Gastrocnemius medialis (tissue), 4 donors: ENCODE measurements around the gene ZNF497.

Experiments used
- POLR2A ChIP-seq, 2 donors: fragments of 450-650 bp; IDR thresholded peaks; one replicate each; pipeline ENCODE4 v1.6.1; 2017; ENCODE audit warnings: antibody characterized with exemption in 2 of 2, mild to moderate bottlenecking in 2 of 2, moderate library complexity in 2 of 2
- TF ChIP-seq, protein P1 (sequence below), 5 experiments: fragments of 450-650 bp in 3 of 5; fragments of 200-600 bp in 2 of 5; sonication (generic) in 2 of 5; IDR thresholded peaks in 4 of 5; conservative IDR thresholded peaks in 1 of 5; 1 replicate in 4 of 5; 2 replicates in 1 of 5; pipeline ENCODE4 v1.5.1; 2016 to 2019; ENCODE audit warnings: antibody characterized with exemption in 5 of 5, mild to moderate bottlenecking in 3 of 5, moderate library complexity in 3 of 5

DNA sequence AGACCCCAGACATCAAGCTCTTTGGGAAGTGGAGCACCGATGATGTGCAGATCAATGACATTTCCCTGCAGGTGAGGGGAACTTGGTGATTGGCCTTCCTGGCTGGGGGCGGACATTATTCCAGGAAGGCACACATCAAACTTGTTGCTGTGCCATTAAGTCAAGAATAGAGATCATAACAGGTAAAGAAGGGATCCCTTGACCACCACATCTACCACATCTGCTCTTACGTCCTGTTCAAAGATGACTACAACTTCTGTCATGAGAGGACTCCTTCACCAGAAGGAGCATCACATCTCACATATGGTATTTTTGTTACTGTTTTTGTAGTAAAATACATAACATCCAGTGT, 25.6 kb upstream of the ZNF497 start:
- TF ChIP-seq POLR2A (IDR thresholded peaks at IDR 0.05): no peak
- TF ChIP-seq, protein P1, sequence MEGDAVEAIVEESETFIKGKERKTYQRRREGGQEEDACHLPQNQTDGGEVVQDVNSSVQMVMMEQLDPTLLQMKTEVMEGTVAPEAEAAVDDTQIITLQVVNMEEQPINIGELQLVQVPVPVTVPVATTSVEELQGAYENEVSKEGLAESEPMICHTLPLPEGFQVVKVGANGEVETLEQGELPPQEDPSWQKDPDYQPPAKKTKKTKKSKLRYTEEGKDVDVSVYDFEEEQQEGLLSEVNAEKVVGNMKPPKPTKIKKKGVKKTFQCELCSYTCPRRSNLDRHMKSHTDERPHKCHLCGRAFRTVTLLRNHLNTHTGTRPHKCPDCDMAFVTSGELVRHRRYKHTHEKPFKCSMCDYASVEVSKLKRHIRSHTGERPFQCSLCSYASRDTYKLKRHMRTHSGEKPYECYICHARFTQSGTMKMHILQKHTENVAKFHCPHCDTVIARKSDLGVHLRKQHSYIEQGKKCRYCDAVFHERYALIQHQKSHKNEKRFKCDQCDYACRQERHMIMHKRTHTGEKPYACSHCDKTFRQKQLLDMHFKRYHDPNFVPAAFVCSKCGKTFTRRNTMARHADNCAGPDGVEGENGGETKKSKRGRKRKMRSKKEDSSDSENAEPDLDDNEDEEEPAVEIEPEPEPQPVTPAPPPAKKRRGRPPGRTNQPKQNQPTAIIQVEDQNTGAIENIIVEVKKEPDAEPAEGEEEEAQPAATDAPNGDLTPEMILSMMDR (IDR thresholded peaks at IDR 0.05 in 4 of 5, conservative IDR thresholded peaks at IDR 0.05 in 1 of 5): no peak
